ENCODE results near the gene PIEZO2.

DNA sequence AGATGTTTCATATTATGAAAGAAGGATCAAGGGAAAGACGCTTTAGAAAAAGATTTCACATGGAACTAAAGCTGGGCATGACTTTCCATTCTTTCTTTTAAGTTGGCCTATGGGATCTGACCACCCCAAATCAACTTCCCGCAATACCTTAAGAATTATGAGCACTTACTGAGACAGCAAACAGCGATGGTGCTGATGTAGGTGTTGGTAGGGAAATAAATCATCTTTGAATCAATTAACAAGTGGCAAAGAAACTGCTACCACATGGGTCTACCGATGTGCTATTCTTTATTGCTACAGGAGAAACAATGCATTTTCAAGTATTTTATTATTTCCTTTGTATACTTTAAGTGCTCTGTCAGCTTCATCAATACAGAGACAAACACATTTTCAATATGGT, 239.6 kb downstream of the PIEZO2 start:
- TF ChIP-seq, protein P1, sequence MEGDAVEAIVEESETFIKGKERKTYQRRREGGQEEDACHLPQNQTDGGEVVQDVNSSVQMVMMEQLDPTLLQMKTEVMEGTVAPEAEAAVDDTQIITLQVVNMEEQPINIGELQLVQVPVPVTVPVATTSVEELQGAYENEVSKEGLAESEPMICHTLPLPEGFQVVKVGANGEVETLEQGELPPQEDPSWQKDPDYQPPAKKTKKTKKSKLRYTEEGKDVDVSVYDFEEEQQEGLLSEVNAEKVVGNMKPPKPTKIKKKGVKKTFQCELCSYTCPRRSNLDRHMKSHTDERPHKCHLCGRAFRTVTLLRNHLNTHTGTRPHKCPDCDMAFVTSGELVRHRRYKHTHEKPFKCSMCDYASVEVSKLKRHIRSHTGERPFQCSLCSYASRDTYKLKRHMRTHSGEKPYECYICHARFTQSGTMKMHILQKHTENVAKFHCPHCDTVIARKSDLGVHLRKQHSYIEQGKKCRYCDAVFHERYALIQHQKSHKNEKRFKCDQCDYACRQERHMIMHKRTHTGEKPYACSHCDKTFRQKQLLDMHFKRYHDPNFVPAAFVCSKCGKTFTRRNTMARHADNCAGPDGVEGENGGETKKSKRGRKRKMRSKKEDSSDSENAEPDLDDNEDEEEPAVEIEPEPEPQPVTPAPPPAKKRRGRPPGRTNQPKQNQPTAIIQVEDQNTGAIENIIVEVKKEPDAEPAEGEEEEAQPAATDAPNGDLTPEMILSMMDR (IDR thresholded peaks at IDR 0.05; ENCODE audit: low read depth, low read length, poor library complexity, severe bottlenecking) = no peak
- no peak for TF ChIP-seq EZH2phosphoT487 (IDR thresholded peaks at IDR 0.05; ENCODE audit: borderline replicate concordance, low read length)

All from DOHH2 (cell line).